ENCODE measurements around the gene MSRB1.
"Not testable (repeated sequence)": the region's sequence is repeated elsewhere in the genome, so short reads cannot be mapped to it uniquely, and the experiment has no call there.

The MSRB1 gene

DNA sequence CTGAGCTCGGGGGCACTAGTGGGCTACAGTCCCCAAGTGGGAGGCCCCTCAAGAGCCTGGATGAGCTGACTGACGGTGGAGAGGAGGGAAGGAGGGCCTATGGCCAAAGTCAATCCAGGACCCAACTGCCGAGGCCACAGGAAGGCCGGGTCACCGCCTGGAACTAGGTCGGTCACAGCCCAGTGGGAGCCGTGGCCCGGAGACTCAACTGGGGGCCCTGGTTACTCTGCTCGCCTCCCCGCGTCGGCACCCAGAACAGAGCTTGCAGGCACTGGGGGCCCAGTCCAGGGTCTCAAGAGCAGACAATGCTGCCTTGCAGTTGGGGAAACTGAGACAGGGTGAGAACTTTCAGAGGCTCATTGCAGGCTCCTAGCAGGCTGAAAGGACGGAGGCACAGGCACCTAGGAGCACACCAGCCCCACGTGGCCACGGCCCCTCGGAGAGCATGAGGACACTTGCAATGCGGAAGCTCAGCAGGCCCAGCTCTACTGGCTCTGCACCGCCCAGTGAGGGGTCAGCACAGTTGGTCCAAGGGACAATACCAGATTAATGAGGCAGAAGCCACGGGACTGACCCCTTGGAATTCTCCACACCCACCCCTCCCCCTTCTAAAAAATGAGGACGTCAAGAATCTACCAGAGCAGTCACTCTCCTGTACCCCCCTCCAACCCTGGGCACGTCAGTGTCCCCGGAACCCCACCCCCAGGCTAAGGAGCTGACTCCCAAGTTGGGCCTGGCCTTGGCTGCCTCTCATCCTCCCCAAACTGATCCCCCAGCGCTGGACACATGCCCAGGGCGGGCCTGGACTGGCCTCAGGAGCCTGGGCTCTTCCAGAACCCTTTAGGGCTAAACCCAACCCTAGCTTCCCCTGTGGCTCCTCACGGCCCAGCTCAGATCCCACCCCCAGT, 27.0 kb downstream of the MSRB1 start:
- DNase-seq (ENCODE audit: low spot score), result no peak

DNA sequence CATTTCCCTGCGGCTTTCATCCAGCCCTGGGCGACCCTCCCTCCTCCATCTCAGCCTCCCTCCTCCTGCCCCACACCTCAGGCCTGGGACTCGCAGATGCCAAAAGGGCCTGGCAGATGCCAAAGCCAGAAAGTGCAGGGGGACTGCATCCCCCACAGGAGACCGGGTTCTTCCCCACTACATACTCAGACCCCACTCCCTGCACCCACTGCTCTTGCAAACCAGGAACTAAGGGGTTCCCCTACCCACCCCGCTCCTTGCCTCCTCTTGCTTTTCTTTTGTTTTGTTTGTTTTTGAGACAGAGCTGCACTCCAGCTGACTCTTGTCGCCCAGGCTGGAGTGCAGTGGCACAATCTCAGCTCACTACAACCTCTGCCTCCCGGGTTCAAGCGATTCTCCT, 28.0 kb downstream of the MSRB1 start:
- no peak for DNase-seq (ENCODE audit: low spot score)

DNA sequence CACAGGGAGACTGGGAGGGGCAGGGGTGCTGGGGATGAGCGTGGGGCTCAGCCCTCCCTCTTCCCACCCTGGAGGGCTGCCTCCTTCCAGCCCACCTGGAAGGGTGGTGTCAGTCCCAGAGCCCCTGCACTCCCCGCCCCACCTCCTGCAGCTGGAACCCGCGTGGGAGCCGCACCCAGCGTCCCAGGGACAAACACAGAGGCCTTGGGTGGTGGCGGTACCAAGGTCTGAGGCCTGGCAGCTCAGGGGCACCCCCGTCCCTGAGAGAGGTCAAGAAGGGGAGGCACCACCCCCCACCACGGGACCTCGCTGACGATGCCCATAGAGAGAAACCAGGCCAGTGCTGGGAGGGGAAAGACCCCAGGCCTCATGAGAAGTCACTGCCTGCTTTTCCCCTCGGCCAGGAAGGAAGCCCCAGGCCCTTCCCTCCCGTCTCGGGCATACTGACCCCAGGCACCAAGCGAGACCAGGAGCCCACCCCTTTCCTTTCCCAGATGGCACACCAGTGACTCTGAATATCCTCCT, 28.9 kb downstream of the MSRB1 start:
- no peak for DNase-seq (ENCODE audit: low spot score)

DNA sequence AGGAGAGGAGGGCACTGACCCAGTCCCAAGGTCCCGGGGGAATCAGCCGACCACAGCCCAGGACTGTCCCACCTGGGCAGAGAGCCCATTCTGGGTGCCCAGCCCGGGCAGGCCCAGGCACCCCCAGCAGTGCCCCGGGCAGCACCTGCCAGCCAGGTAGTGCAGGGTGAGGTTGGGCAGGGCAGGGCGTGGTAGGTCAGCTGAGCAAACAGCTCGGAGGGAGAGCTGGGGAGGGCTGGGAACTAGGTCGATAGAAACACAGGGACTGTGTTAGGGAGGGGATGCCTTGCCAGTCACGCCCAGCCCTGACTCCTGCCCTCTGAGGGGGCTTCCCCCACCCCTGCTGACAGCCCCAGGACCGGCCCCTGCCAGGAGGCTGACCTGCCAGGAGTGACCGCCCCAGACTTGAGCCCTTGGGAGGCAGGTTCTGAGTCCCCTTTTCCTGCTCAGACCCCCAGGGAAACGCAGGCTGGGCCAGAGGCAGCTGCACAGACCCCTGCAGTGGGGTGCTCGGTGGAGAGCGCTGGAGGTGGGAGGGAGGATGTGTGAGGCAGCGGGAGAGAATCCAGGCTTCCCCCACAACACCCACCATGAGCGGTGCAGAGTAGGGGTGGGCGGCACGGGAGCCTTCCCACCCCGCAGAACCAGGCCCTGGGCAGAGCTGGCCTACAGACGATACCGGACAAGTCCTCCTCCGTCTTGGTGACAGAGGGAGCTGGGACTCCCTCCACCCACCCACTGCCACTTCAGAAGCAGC, 29.5 kb downstream of the MSRB1 start:
- peak; percentile 67 for DNase-seq (ENCODE audit: low spot score)

DNA sequence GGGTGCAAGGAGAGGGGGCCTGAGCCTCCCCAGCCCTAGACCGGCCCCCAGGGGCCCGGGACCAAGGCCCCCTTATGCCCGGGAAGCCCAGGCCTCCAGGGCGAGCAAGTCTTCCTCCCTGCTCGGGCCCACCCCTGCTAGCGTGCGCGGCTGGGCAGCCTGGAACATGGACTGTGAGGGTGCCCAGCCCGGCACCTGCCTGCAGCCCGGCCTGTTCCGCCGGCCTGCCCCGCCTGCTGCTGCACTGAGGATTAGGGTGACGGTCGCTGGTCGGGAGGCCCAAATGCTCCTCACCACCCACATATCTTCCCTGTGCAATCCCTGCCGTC, 30.8 kb downstream of the MSRB1 start:
- no peak for DNase-seq (ENCODE audit: low spot score)

DNA sequence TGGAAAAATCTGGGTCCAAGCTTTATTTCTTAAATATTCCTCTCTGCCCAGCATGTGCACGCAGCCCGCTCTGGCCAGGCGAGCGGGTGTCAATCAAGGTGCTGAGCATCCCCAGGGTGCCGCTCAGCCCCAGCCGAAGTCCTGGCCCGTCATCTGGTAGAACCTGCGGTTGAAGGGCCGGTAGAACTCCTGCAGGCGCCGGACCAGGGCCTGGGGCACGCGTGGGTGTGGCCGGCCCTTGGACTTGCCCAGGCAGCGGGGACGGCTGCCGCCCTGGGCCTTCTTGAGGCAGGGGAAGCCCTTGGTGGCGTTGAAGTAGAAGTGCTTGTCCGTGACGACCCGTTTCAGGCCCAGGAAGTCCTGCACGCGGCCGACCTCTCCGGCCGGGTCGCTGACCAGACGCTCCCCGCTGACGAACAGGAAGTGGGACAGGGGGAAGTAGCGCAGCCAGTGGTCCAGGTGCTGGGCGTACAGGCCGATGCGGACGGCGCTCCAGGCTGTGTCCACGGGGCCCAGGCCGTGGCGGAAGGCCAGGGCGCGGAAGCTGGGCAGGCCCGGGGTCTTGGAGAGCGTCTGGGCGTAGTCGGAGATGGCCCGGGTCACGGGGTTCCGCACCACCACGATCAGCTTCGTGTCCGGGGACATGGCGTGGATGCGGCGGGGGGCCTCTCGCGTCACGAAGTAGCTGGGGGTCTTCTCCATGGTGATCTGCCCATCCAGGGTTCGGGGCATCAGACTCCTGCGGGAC, 31.4 kb downstream of the MSRB1 start:
- DNase-seq (ENCODE audit: low spot score), result no peak

DNA sequence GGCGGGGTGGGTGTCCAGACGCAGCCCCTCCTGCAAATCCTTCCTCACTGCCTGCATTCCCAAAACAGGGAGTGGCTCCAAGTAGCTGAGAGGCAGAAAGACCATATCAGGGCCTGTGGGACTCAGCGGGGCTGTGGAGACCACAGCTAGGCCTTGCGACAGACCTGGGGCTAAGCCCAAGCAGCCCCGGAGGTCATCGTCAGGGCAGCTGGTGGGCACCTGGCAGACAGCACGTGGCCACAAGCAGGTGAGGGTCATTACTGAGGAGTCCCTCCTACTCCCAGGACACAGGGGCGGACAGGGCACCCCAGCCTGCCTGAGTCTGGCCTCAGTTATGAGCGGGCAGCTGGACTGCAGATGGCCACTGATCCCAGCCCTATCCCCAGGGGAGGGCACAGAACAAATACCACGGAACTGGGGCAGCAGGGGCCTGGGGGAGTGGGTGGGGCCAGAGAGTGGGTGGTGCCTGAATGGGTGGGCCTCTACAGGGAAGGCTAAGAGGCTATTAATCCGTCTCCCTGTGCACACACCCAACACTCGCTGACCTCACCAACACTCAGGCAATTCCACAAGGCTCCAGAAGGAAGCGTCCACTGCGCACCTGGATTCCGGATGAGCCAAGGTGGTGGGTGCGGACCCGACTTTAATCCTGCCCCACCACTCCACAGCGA, 33.3 kb downstream of the MSRB1 start:
- DNase-seq (ENCODE audit: low spot score), result no peak

DNA sequence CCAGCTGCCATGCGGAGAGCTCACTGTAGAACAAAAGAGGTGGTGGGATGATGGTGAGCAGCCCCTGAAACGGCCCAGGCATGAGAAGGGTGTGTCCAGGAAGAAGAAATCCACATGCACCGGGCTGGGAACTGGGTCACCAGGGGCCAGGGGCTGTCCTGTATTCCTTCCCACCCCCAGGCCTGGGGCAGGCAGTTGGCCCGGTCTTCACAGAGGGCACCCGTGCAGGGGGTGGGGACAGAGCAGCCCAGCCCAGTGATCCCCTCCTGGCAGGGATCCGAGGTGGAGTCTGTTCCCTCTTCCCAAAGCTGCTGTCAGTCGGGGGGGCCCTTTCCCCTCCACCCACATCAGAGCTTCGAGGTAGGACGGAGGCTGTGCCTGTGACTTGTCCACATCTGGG, 34.0 kb downstream of the MSRB1 start:
- no peak for DNase-seq (ENCODE audit: low spot score)

DNA sequence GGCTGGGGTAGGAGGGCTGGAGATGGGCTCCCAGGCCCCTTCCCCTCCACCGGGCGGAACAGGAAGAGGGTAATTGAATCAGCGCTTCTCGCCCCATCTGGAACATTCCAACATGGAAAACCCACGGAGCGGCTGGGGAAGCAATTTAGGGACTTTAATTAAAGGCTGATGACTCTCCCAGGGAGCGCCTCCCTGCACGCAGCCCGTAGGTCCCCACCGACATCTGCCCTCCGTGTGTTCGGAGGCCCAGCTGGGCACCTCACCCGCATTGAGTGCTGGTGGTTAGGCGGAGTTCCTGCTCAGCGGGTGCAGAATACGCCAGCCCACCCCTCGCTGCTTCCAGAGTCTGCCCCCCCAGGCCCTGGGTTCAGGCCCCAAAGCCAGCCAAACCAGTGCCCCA, 34.8 kb downstream of the MSRB1 start:
- no peak for DNase-seq (ENCODE audit: low spot score)

DNA sequence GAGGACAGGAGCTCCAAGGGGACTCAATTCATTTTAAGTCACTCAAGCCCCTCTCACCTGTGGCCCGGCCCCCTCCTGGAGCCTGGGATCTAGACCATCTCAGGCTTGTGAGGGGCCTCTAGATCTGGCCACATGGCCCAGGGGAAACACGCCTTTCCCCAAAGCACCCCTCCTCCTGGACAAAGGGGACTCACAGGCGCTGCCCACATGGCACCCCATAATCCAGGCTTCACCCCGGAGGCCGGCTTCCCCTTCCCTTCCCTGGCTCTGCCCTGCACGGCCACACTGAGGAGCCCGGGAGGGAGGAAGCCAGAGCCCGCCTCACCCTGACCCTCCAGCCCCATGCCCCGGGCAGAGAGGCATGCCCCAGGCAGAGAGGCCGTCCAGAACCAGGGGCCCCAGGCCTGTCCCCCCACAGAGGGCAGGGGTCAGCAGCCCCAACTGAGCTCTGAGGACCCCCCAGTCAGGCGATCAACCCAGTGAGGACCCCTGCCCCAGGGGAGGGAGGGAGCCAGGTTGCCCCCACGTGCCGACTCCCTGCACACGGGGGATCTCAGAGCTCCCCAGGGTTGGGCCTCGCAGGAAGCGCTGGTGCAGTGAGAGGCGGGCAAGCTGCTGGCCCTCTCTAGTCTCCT, 35.7 kb downstream of the MSRB1 start:
- no peak for DNase-seq (ENCODE audit: low spot score)

DNA sequence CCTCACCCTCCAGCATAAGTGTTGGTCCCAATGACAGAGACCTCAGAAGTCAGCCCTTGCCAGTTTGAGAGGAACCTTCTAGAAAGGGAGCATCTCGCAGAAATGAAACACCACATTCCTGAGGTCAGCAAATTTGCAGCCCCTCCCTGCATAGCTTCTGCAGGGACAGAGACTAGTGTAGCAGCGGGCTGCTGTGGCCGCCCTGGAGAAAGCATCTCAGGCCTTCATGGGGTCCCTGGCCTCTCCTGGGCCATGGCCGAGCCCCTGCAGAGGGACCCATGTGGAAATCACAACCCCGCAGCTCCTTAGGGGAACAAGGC, 36.2 kb downstream of the MSRB1 start:
- no peak for DNase-seq (ENCODE audit: low spot score)

DNA sequence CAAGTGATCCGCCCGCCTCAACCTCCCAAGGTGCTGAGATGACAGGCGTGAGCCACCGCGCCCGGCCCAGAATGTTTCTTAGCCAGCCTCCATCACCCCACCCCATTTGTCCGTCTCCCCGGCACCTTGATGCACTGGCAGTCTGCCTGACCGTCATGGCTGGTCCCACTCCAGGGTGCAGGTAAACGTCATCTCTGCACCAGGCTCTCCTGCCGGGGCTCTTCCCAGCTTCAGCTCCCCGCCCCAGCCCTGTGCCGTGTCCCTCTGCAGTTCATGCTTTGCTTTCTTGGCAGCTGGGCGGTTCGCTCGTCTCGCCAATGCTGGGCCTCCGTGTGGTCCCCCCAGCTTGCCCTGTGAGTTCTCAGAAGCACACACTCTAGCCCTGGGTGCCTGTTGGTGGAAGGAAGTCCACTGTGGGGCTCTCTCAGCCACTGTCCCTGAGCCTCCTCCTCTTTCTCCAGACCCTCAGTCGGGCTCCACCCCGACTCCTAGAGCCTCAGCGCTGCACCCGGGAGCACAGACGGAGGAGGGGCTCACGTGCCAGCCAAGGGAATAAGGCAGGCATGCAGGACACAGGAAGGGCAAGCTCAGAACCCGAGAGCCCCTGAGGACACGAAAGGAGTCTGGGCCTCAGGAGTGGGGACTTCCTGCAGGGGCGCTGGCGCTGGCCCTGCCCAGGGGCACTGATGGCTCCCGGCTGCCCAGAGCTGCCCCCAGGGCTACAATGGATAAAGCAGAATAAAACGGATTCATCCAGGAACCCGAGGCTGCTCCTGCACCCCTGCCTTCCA, 36.7 kb downstream of the MSRB1 start:
- DNase-seq (ENCODE audit: low spot score), result no peak

DNA sequence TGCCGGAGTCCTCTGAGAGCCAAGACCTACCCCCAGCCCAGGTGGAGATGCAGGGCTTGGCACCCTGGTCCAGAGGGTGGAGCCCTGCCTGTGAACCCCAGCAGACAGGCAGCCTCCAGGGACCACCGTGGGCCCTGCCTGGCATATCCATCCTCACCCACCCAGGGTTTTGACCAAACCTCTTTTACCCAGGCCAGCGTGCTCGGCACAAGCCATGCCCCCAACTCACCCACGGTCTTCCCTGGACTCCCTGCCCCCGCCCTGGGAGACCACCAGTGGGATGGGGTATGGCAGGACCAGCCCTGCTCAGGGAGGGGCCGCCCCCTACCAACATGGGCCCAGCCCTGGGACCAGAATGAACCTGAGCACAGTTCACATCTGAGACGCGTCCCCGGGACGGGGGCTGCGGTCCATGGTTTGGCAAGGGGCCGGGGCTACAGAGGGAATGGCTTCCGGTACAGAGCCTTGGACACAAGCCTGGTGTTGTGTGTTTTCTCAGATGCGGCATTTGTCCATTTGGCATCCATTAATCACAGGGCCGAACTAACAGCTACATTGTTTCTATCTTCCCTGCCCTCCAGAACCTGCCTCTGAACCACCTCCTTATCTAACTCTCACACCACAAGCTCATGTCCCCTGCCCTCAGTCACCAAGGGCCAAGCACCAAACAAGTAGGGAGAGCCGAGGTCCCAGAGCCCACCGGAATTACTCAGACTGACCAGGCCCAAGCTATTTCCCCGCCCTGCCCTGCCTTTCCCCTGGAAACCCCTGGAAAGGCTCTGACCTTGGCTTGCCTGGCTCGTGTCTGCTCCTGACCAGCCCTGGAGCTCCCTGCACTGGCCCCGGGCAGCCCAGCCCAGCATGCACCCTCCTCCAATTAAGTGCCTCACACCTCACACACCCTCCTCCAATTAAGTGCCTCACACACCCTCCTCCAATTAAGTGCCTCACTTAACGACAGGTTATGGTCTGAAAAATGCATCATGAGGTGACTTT, 38.9 kb downstream of the MSRB1 start:
- no peak for DNase-seq (ENCODE audit: low spot score)

DNA sequence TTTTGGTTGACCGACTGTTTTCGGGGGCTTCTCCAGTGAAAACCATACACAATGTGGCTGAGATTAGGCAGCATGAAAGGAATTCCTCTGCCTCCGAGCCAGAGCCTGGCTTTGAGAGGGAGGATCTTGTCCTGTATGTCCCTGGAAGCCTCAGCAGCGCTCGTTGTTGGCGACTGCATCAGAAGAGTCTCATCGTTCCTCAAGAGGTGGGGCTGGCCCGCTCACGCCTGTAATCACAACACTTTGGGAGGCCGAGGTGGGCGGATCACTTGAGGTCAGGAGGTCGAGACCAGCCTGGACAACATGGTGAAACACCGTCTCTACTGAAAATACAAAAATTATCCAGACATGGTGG, 39.8 kb downstream of the MSRB1 start:
- no peak for DNase-seq (ENCODE audit: low spot score)

DNA sequence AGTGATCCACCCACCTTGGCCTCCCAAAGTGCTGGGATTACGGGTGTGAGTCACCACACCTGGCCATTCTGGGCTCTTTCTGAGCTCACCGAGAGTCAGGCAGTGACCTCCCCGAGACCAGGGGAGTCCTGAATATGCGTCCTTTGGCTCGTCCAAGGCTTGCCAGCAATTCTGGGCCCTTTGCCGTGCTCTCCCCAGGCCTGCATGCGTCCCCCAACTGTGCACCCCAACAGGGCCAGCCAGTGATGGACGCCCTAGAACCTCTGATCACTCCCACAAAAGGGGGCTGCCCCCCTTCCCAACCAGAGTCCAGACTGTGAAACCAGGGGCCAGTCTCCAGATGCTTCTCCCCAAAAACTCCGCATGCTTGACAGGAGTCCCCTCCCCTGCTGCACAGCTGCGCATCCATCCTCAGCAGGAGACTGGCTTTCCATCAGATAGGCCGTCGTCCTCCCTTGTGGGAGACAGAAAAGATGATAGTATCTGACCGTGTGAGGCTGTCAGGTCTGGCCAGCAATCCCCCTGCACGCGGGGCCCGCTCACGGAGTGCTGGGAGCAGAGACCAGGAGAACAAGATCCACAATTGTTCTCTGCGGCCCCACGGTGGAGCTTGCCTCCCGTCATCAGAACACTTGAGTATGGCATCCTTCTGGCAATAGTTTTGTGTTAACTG, 40.3 kb downstream of the MSRB1 start:
- DNase-seq (ENCODE audit: low spot score), result no peak

DNA sequence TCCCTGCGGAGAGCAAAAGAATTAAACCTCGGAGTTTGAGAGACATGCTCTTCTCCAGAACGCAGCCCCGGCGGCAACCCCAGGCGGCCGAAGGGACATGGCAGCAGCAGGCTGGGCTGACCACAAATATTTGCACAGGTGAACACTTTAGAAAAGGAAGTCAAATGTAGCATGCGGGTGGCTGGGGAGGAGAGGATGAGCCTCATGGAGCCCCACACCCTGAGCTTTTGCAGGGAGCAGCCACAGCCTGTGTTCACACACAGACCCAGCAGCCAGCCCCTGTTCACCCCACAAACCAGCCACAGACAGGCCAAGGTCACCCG, 42.6 kb downstream of the MSRB1 start:
- no peak for DNase-seq (ENCODE audit: low spot score)

DNA sequence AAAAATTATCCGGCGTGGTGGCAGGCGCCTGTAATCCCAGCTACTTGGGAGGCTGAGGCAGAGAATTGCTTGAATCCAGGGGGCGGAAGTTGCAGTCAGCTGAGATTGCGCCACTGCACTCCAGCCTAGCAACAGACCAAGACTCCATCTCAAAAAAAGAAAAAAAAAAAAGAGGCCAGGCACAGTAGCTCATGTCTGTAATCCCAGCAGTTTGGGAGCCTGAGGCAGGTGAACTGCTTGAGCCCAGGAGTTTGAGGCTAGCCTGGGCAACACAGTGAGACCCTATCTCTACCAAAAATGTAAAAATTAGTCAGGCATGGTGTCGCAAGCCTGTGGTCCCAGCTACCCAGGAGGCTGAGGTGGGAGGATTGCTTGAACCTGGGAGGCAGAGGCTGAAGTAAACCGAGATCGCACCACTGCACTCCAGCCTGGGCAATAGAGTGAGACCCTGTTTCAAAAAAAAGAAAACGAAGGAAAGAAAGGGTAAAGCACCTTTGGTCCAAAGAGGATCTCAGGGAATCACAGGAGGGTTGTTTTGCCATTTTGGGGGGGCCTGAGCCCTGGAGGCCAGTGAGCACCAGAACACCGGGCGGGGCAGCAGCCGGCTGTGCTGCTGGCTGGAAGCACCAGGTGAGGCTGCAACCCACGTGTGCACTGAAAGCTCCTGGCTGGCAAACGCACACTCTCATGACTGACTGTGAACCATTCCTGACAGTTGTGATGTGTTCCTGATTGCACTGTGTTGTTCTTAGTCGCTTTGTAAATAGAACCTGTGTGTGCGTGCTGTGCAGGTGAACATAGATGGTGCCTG, 43.2 kb downstream of the MSRB1 start:
- DNase-seq (ENCODE audit: low spot score), result no peak

DNA sequence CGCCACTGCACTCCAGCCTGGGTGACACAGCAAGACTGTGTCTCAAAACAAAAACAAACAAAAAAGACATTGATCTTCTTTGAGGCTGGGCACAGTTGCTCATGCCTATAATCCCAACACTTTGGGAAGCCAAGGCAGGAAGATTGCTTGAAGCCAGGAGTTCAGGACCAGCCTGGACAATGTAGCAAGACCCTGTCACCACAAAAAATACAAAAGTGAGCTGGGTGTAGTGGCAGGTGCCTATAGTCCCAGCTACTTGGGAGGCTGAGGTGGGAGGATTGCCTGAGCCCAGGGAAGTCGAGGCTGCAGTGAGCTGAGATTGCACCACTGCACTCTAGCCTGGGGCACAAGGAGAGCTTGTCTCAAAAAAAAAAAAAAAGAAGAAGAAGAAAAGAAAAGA, 45.3 kb downstream of the MSRB1 start:
- not testable (repeated sequence) for DNase-seq (ENCODE audit: low spot score)
